Upper lobe of left lung (tissue), 4 donors: ENCODE data around the gene FAM13B.
"Not testable (repeated sequence)": the region's sequence is repeated elsewhere in the genome, so short reads cannot be mapped to it uniquely, and the experiment has no call there.

ENCODE experiments used
- CTCF ChIP-seq, 6 experiments: fragments of 450-650 bp in 4 of 6; fragments of 200-600 bp in 2 of 6; sonication (generic) in 2 of 6; IDR thresholded peaks; one replicate each; pipeline ENCODE4 v1.5.1; 2016 to 2019; ENCODE audit warnings: antibody characterized with exemption in 6 of 6
- POLR2AphosphoS5 ChIP-seq, 2 donors: sonication (generic); formaldehyde crosslinking; IDR thresholded peaks; one replicate each; pipeline ENCODE4 v1.5.1; 2017; ENCODE audit warnings: antibody characterized with exemption in 2 of 2

GRCh38 chr5:138026793-138027192, 6.1 kb downstream of the FAM13B start:
- not testable (repeated sequence) for TF ChIP-seq POLR2AphosphoS5, CTCF (IDR thresholded peaks at IDR 0.05)
